ENCODE results near the gene AHRR. TPM values are rescaled to one million over a fixed set of nuclear protein-coding genes. Genes with fewer than 3 reads are reported as not detected.

Gene AHRR
- total RNA-seq, 1 experiment from 2014 or later: 1.9 TPM

DNA sequence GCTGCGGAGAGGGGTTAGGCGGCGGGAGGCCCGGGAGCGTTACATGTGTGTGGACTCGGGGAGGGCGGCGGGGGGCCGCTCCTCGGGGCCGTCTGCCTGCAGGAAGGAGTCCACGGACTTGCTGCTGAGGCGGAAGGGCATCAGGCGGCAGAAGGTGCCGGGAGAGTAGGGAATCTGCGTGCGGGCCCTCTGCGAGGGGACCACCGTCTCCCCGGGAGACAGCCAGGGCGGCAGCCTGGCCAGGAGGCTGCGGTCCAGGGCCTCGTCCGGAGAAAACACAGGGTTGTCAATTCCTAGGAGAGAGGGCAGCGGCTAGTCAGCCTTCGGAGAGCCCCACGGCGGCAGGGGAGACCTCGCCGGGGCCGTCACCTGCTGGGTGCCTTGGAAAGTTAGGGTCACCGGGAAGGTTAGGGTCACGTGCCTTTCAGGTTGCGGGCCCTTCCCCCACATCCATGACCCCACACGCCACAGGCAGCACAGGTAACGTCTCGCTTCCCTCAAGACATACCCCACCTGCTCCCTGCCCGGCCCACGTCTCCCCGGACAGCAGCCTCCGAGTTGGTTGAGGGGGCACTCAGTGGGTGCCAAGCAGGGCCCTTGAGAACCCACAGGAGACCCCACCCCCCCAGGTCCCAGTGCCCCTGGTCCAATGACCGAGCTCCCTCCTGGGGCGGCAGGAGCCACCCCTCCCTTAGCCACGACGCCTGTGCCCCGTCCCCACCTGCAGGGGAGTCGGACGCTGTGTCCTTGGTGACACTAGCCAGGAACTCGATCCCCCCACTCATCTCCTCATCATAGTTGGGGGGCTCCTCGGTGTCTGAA, 153.5 kb downstream of the AHRR start:
- ChIA-PET CTCF (no interaction called here), POLR2A (ENCODE audit: unreplicated experiment) (no interaction called here)
- Histone ChIP-seq H3K27me3 (ENCODE audit: low read length) (no peaks in the 10 kb centered on the region), H3K4me3 (ENCODE audit: low read length) (peak overlapping the region; percentile 84), H3F3A (ENCODE audit: low read length, unreplicated experiment) (no peaks in the 10 kb centered on the region), H3K36me3 (ENCODE audit: low read depth, low read length) (no peaks in the 10 kb centered on the region), H3K9me2 (replicated peaks; ENCODE audit: low read length) (no peaks in the 10 kb centered on the region), H3K9ac (ENCODE audit: low read length) (peak overlapping the region; percentile 21; the same call in 1 of the 2 replicates), H3K79me2 (ENCODE audit: low read length) (peaks cover 31% of the 10 kb centered on the region), H4K20me1 (ENCODE audit: low read length) (no peaks in the 10 kb centered on the region), H3K4me2 (ENCODE audit: low read length) (peak overlapping the region; percentile 92), H3K27ac (ENCODE audit: low read length) (no peak overlapping the region), H2AFZ (ENCODE audit: low read length) (peak overlapping the region; percentile 68), H3K4me1 (ENCODE audit: insufficient read depth, low read length) (peaks cover 32% of the 10 kb centered on the region), H3K9me3 (ENCODE audit: low read length) (no peaks in the 10 kb centered on the region)
- DNase-seq (no peak), ATAC-seq (no peak)
- TF ChIP-seq, protein P1, sequence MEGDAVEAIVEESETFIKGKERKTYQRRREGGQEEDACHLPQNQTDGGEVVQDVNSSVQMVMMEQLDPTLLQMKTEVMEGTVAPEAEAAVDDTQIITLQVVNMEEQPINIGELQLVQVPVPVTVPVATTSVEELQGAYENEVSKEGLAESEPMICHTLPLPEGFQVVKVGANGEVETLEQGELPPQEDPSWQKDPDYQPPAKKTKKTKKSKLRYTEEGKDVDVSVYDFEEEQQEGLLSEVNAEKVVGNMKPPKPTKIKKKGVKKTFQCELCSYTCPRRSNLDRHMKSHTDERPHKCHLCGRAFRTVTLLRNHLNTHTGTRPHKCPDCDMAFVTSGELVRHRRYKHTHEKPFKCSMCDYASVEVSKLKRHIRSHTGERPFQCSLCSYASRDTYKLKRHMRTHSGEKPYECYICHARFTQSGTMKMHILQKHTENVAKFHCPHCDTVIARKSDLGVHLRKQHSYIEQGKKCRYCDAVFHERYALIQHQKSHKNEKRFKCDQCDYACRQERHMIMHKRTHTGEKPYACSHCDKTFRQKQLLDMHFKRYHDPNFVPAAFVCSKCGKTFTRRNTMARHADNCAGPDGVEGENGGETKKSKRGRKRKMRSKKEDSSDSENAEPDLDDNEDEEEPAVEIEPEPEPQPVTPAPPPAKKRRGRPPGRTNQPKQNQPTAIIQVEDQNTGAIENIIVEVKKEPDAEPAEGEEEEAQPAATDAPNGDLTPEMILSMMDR (conservative IDR thresholded peaks at IDR 0.05; ENCODE audit: low read depth, low read length): no peak
- TF ChIP-seq EZH2phosphoT487 (IDR thresholded peaks at IDR 0.05; ENCODE audit: borderline replicate concordance, low read length) (no peak), EZH2 (IDR thresholded peaks at IDR 0.05; ENCODE audit: low read length, unreplicated experiment) (no peak)
- no TSS peak for BruUV-seq (replicated peaks)
- intact Hi-C loops (cut with micrococcal nuclease): loop anchor here (10.0 kb wide), 1 partner anchor 140 kb away; the partner anchor contains the start of gene CEP72

GRCh38 chr5:475704-476101, 154.2 kb downstream of the AHRR start:
- BruUV-seq (replicated peaks): no TSS peak
- Histone ChIP-seq H3K27ac (ENCODE audit: low read length) (no peak overlapping the region), H3F3A (ENCODE audit: low read length, unreplicated experiment) (no peaks in the 10 kb centered on the region), H3K9ac (ENCODE audit: low read length) (no peak overlapping the region), H3K4me3 (ENCODE audit: low read length) (no peak overlapping the region), H4K20me1 (ENCODE audit: low read length) (no peaks in the 10 kb centered on the region), H3K27me3 (ENCODE audit: low read length) (no peaks in the 10 kb centered on the region), H3K4me1 (ENCODE audit: insufficient read depth, low read length) (peaks cover 26% of the 10 kb centered on the region), H2AFZ (ENCODE audit: low read length) (no peak overlapping the region), H3K9me2 (replicated peaks; ENCODE audit: low read length) (no peaks in the 10 kb centered on the region), H3K4me2 (ENCODE audit: low read length) (0 out of 2 replicates have a peak overlapping the region, but pooled peaks have one; percentile 92), H3K36me3 (ENCODE audit: low read depth, low read length) (no peaks in the 10 kb centered on the region), H3K79me2 (ENCODE audit: low read length) (peaks cover 25% of the 10 kb centered on the region), H3K9me3 (ENCODE audit: low read length) (no peaks in the 10 kb centered on the region)
- no peak for ATAC-seq
- TF ChIP-seq, protein P1 (conservative IDR thresholded peaks at IDR 0.05; ENCODE audit: low read depth, low read length): no peak
- TF ChIP-seq EZH2phosphoT487 (IDR thresholded peaks at IDR 0.05; ENCODE audit: borderline replicate concordance, low read length): no peak
- no peak for TF ChIP-seq EZH2 (IDR thresholded peaks at IDR 0.05; ENCODE audit: low read length, unreplicated experiment)
- no peak for DNase-seq
- CTCF ChIA-PET: no interaction called here
- POLR2A ChIA-PET (ENCODE audit: unreplicated experiment): no interaction called here
- intact Hi-C loops (cut with micrococcal nuclease): loop anchor here (10.0 kb wide), 1 partner anchor 139 kb away; the partner anchor contains the start of gene CEP72
